Gastrocnemius medialis (tissue), 4 donors: Measurements from ENCODE around the gene ZEB2.

Experiments used
- CTCF ChIP-seq, 5 experiments: fragments of 450-650 bp in 3 of 5; fragments of 200-600 bp in 2 of 5; sonication (generic) in 2 of 5; IDR thresholded peaks in 4 of 5; conservative IDR thresholded peaks in 1 of 5; 1 replicate in 4 of 5; 2 replicates in 1 of 5; pipeline ENCODE4 v1.5.1; 2016 to 2019; ENCODE audit warnings: antibody characterized with exemption in 5 of 5, mild to moderate bottlenecking in 3 of 5, moderate library complexity in 3 of 5
- POLR2A ChIP-seq, 2 donors: fragments of 450-650 bp; IDR thresholded peaks; one replicate each; pipeline ENCODE4 v1.6.1; 2017; ENCODE audit warnings: antibody characterized with exemption in 2 of 2, mild to moderate bottlenecking in 2 of 2, moderate library complexity in 2 of 2

GRCh38 chr2:144439993-144440392 lies 79.9 kb downstream of the ZEB2 start:
- TF ChIP-seq POLR2A (IDR thresholded peaks at IDR 0.05) (no peak), CTCF (IDR thresholded peaks at IDR 0.05 in 4 of 5, conservative IDR thresholded peaks at IDR 0.05 in 1 of 5) (no peak)
